GM10248 (cell line): ENCODE results near the gene TMOD1.

Experiments
- CTCF ChIA-PET: fragments of 300-600 bp; sonication (Branson Sonifier 250); formaldehyde crosslinking; extraction: SDS; loops from one replicate; lab custom pipeline; 2021; ENCODE audit warnings: antibody characterized with exemption; lab: Yijun Ruan, JAX
- POLR2A ChIA-PET: fragments of 350-650 bp; sonication (Branson Sonifier 250); formaldehyde crosslinking; extraction: SDS; loops from one replicate; lab custom pipeline; 2020; ENCODE audit warnings: antibody characterized with exemption; lab: Yijun Ruan, JAX
- DNase-seq: peaks from one replicate; pipeline ENCODE4 v3.0.0; 2012; ENCODE audit errors: extremely low spot score
- CTCF ChIP-seq: IDR thresholded peaks from 2 replicates; pipeline ENCODE4 v1.5.1; 2012; ENCODE audit warnings: mild to moderate bottlenecking, low read depth; ENCODE audit errors: extremely low read depth, missing control alignments, control extremely low read depth

The TMOD1 gene

GRCh38 chr9:97567894-97568202, 66.4 kb downstream of the TMOD1 start:
- ChIA-PET CTCF (interaction anchor here (1.4 to 2.6 kb wide), 5 partner anchors 9 to 100 kb away, joined by 3 to 8 read pairs (median 6); no protein-coding TSS in a partner anchor), POLR2A (no interaction called here)
- no peak for TF ChIP-seq CTCF
- no peak for DNase-seq

GRCh38 chr9:97568461-97569275, 67.2 kb downstream of the TMOD1 start:
- no peak for TF ChIP-seq CTCF
- ChIA-PET CTCF (interaction anchor here (0.9 to 2.6 kb wide), 8 partner anchors 12 to 156 kb away, joined by 3 to 8 read pairs (median 4); partner anchors contain the start of gene TDRD7), POLR2A (no interaction called here)
- DNase-seq, result no peak

- DNase-seq, result no peak
- CTCF ChIA-PET, result interaction anchor here (1.1 to 2.3 kb wide), 6 partner anchors 15 to 102 kb away, joined by 3 to 7 read pairs (median 4); no protein-coding TSS in a partner anchor
- TF ChIP-seq CTCF, result no peak
- POLR2A ChIA-PET, result no interaction called here
Measured at GRCh38 chr9:97570899-97571298, 69.4 kb downstream of the TMOD1 start.

GRCh38 chr9:97571664-97572063, 70.2 kb downstream of the TMOD1 start:
- DNase-seq, result no peak
- TF ChIP-seq CTCF, result no peak
- POLR2A ChIA-PET, result no interaction called here
- CTCF ChIA-PET, result interaction anchor here (0.9 to 1.4 kb wide), 3 partner anchors 10 to 102 kb away, joined by 3 to 4 read pairs (median 3); no protein-coding TSS in a partner anchor

GRCh38 chr9:97572196-97572891, 70.9 kb downstream of the TMOD1 start:
- ChIA-PET CTCF (interaction anchor here (0.9 to 1.4 kb wide), 4 partner anchors 11 to 103 kb away, joined by 3 to 5 read pairs (median 4); no protein-coding TSS in a partner anchor), POLR2A (no interaction called here)
- no peak for TF ChIP-seq CTCF
- DNase-seq, result no peak

GRCh38 chr9:97572892-97573365, 71.5 kb downstream of the TMOD1 start:
- TF ChIP-seq CTCF, result no peak
- ChIA-PET POLR2A (no interaction called here), CTCF (interaction anchor here (0.7 to 1.6 kb wide), 5 partner anchors 11 to 105 kb away, joined by 3 to 5 read pairs (median 4); no protein-coding TSS in a partner anchor)
- DNase-seq, result no peak
